Astrocyte (in vitro differentiated cells and primary cell): Measurements from ENCODE around the gene KCNAB1. TPM values are rescaled to one million over a fixed set of nuclear protein-coding genes. Genes with fewer than 3 reads are reported as not detected.

ENCODE experiments used
- DNase-seq: peaks from one replicate; pipeline ENCODE4 v3.0.0-alpha.2; 2010; ENCODE audit warnings: low read depth
- FAIRE-seq: peaks from 2 replicates; lab custom pipeline; 2011; peaks lifted over from hg19 to GRCh38; lab: Jason Lieb, UNC
- H2AFZ ChIP-seq: 2 replicates; pipeline ENCODE4 v1.6.0; 2012; ENCODE audit warnings: low read depth, low read length, inconsistent platforms
- H3K27ac ChIP-seq: 2 replicates; pipeline ENCODE4 v1.5.1; 2011; ENCODE audit warnings: low read depth, low read length, inconsistent platforms
- H3K27me3 ChIP-seq: 2 replicates; pipeline ENCODE4 v1.6.0; 2011; ENCODE audit warnings: low read length, inconsistent platforms; ENCODE audit not compliant: insufficient read depth
- H3K36me3 ChIP-seq: 2 replicates; pipeline ENCODE4 v1.5.1; 2011; ENCODE audit warnings: low read length, inconsistent platforms; ENCODE audit not compliant: insufficient read depth
- H3K4me1 ChIP-seq: 2 replicates; pipeline ENCODE4 v1.5.1; 2011; ENCODE audit warnings: low read length, inconsistent platforms; ENCODE audit not compliant: insufficient read depth
- H3K4me2 ChIP-seq: 2 replicates; pipeline ENCODE4 v1.6.0; 2012; ENCODE audit warnings: low read length, inconsistent platforms
- H3K4me3 ChIP-seq: 2 replicates; pipeline ENCODE4 v1.5.1; 2011; ENCODE audit warnings: low read depth, mild to moderate bottlenecking, low read length, inconsistent platforms; ENCODE audit not compliant: insufficient read depth
- H3K79me2 ChIP-seq: 2 replicates; pipeline ENCODE4 v1.6.0; 2012; ENCODE audit warnings: mild to moderate bottlenecking, low read length, inconsistent platforms; ENCODE audit not compliant: insufficient read depth
- H3K9ac ChIP-seq: 2 replicates; pipeline ENCODE4 v1.6.0; 2012; ENCODE audit warnings: mild to moderate bottlenecking, low read length, inconsistent platforms
- H3K9me3 ChIP-seq: 2 replicates; pipeline ENCODE4 v1.5.1; 2012; ENCODE audit warnings: low read depth, mild to moderate bottlenecking, low read length, inconsistent platforms; ENCODE audit not compliant: insufficient read depth
- H4K20me1 ChIP-seq: 2 replicates; pipeline ENCODE4 v1.6.0; 2012; ENCODE audit warnings: low read length, inconsistent platforms; ENCODE audit not compliant: insufficient read depth
- H3K27ac Mint-ChIP-seq: one replicate; pipeline ENCODE4 v1.8.0; 2021; ENCODE audit warnings: mild to moderate bottlenecking, mixed read lengths; ENCODE audit not compliant: unreplicated experiment
- H3K27me3 Mint-ChIP-seq: one replicate; pipeline ENCODE4 v1.8.0; 2021; ENCODE audit warnings: low read depth, mixed read lengths; ENCODE audit not compliant: unreplicated experiment
- H3K36me3 Mint-ChIP-seq: one replicate; pipeline ENCODE4 v1.8.0; 2021; ENCODE audit warnings: low read depth, mixed read lengths; ENCODE audit not compliant: unreplicated experiment
- H3K4me1 Mint-ChIP-seq: one replicate; pipeline ENCODE4 v1.8.0; 2021; ENCODE audit warnings: low read depth, mixed read lengths; ENCODE audit not compliant: unreplicated experiment
- H3K4me3 Mint-ChIP-seq: one replicate; pipeline ENCODE4 v1.8.0; 2021; ENCODE audit warnings: mild to moderate bottlenecking, moderate library complexity, mixed read lengths; ENCODE audit not compliant: unreplicated experiment
- H3K9me3 Mint-ChIP-seq: one replicate; pipeline ENCODE4 v1.8.0; 2021; ENCODE audit warnings: mild to moderate bottlenecking, mixed read lengths; ENCODE audit not compliant: unreplicated experiment
- EZH2 ChIP-seq: IDR thresholded peaks from 2 replicates; pipeline ENCODE4 v1.6.1; 2012; ENCODE audit warnings: mild to moderate bottlenecking, low read length, inconsistent platforms; ENCODE audit not compliant: insufficient read depth
- total RNA-seq: library from RNA; stranded (reverse); gene quantifications from 2 replicates; pipeline ENCODE4 v1.2.1, GENCODE V29; 2021
- TF ChIP-seq, protein P1 (sequence below): IDR thresholded peaks from 2 replicates; pipeline ENCODE4 v1.5.1; 2011; ENCODE audit warnings: low read depth, mild to moderate bottlenecking, inconsistent platforms, low read length, moderate library complexity; ENCODE audit not compliant: insufficient read depth

Gene KCNAB1
- total RNA-seq, 1 donor from 2014 or later, result 0.30 TPM

- H3K9me3 Mint-ChIP-seq, result no peaks in the 10 kb centered on the region
- no peaks in the 10 kb centered on the region for H3K36me3 ChIP-seq
- peaks cover 2% of the 10 kb centered on the region for H3K4me1 ChIP-seq
- no peak overlapping the region for H2AFZ ChIP-seq
- DNase-seq (no peak), FAIRE-seq (no peak)
- H3K4me3 ChIP-seq, result no peak overlapping the region
- no peaks in the 10 kb centered on the region for H3K9me3 ChIP-seq
- H3K4me2 ChIP-seq, result no peak overlapping the region
- H3K27me3 ChIP-seq, result no peaks in the 10 kb centered on the region
- no peaks in the 10 kb centered on the region for H3K79me2 ChIP-seq
- TF ChIP-seq EZH2, result no peak
- TF ChIP-seq, protein P1, sequence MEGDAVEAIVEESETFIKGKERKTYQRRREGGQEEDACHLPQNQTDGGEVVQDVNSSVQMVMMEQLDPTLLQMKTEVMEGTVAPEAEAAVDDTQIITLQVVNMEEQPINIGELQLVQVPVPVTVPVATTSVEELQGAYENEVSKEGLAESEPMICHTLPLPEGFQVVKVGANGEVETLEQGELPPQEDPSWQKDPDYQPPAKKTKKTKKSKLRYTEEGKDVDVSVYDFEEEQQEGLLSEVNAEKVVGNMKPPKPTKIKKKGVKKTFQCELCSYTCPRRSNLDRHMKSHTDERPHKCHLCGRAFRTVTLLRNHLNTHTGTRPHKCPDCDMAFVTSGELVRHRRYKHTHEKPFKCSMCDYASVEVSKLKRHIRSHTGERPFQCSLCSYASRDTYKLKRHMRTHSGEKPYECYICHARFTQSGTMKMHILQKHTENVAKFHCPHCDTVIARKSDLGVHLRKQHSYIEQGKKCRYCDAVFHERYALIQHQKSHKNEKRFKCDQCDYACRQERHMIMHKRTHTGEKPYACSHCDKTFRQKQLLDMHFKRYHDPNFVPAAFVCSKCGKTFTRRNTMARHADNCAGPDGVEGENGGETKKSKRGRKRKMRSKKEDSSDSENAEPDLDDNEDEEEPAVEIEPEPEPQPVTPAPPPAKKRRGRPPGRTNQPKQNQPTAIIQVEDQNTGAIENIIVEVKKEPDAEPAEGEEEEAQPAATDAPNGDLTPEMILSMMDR, result no peak
- no peaks in the 10 kb centered on the region for H4K20me1 ChIP-seq
- H3K27ac Mint-ChIP-seq, result no peak overlapping the region
- H3K9ac ChIP-seq, result no peak overlapping the region
- H3K4me1 Mint-ChIP-seq, result peaks cover 1% of the 10 kb centered on the region
- no peaks in the 10 kb centered on the region for H3K36me3 Mint-ChIP-seq
- H3K27ac ChIP-seq, result no peak overlapping the region
- H3K4me3 Mint-ChIP-seq, result no peak overlapping the region
- H3K27me3 Mint-ChIP-seq, result no peaks in the 10 kb centered on the region
Observed at GRCh38 chr3:156461889-156462288, 341.5 kb downstream of the KCNAB1 start.

DNA sequence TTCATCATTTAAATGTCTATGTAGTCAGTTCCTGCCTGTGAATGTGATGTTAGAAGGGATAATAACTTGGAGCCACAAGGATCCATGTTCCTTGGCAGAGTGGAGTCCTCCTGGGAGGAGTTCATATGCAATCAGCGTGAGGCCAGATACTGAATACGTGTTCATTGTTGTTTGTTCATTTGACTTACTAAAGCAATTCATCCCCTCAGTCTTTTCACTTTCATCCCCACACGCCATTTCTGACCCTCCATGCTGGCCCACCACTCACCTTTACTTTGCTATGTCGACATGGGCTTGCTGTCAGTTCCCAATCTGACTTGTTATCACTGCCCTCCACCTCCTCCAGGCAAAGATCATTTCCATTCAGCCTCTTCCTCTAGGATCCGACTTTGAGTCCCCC is 342.7 kb downstream of the KCNAB1 start:
- Histone ChIP-seq H3K9ac (no peak overlapping the region), H3K9me3 (no peaks in the 10 kb centered on the region), H3K27me3 (no peaks in the 10 kb centered on the region), H3K79me2 (no peaks in the 10 kb centered on the region), H3K4me2 (no peak overlapping the region), H3K27ac (no peak overlapping the region), H3K36me3 (no peaks in the 10 kb centered on the region), H3K4me3 (no peak overlapping the region), H4K20me1 (no peaks in the 10 kb centered on the region), H3K4me1 (no peaks in the 10 kb centered on the region), H2AFZ (no peak overlapping the region)
- no peaks in the 10 kb centered on the region for H3K27me3 Mint-ChIP-seq
- no peak overlapping the region for H3K27ac Mint-ChIP-seq
- no peaks in the 10 kb centered on the region for H3K9me3 Mint-ChIP-seq
- no peak overlapping the region for H3K4me3 Mint-ChIP-seq
- TF ChIP-seq EZH2, result no peak
- TF ChIP-seq, protein P1, result no peak
- FAIRE-seq, result no peak
- DNase-seq, result no peak
- H3K4me1 Mint-ChIP-seq, result no peaks in the 10 kb centered on the region
- H3K36me3 Mint-ChIP-seq, result no peaks in the 10 kb centered on the region

GRCh38 chr3:156465194-156465593 is 344.8 kb downstream of the KCNAB1 start:
- DNase-seq, result peak; percentile 26
- Mint-ChIP-seq H3K4me1 (no peaks in the 10 kb centered on the region), H3K4me3 (no peak overlapping the region), H3K36me3 (no peaks in the 10 kb centered on the region), H3K27me3 (no peaks in the 10 kb centered on the region), H3K9me3 (no peaks in the 10 kb centered on the region), H3K27ac (no peak overlapping the region)
- H3K9ac ChIP-seq, result no peak overlapping the region
- no peak overlapping the region for H3K4me2 ChIP-seq
- no peak for FAIRE-seq
- no peaks in the 10 kb centered on the region for H3K36me3 ChIP-seq
- H2AFZ ChIP-seq, result no peak overlapping the region
- no peaks in the 10 kb centered on the region for H3K4me1 ChIP-seq
- H3K4me3 ChIP-seq, result no peak overlapping the region
- H3K79me2 ChIP-seq, result no peaks in the 10 kb centered on the region
- no peaks in the 10 kb centered on the region for H3K9me3 ChIP-seq
- no peak for TF ChIP-seq EZH2
- TF ChIP-seq, protein P1, result no peak
- H3K27me3 ChIP-seq, result no peaks in the 10 kb centered on the region
- H3K27ac ChIP-seq, result no peak overlapping the region
- no peaks in the 10 kb centered on the region for H4K20me1 ChIP-seq
